Activated CD4-positive, alpha-beta T cell treated with anti-CD3 and anti-CD28 coated beads, Interleukin-2, amount 50 U/mL, for 1 hour (primary cell): ENCODE data around the gene PYCARD.
"Not testable (repeated sequence)": the region's sequence is repeated elsewhere in the genome, so short reads cannot be mapped to it uniquely, and the experiment has no call there.

Experiments used
- DNase-seq: peaks from one replicate; pipeline ENCODE4 v3.0.0-alpha.2; 2020

PYCARD gene

GRCh38 chr16:31202414-31203375, at the start of gene PYCARD:
Gene PYCARD, minus strand, starts transcription at chr16:31202760. Its CDS starts 70 bp downstream, at chr16:31202690.
- DNase-seq = peak; percentile 25

- DNase-seq = no peak
Measured at GRCh38 chr16:31251435-31251834, 48.9 kb upstream of the PYCARD start.

- DNase-seq = no peak
Measured at GRCh38 chr16:31250782-31251384, 48.3 kb upstream of the PYCARD start.

GRCh38 chr16:31248344-31248743, 45.8 kb upstream of the PYCARD start:
- DNase-seq = no peak

GRCh38 chr16:31246296-31246695, 43.7 kb upstream of the PYCARD start:
- no peak for DNase-seq

GRCh38 chr16:31245598-31245997, 43.0 kb upstream of the PYCARD start:
- DNase-seq = not testable (repeated sequence)

- DNase-seq = no peak
Measured at GRCh38 chr16:31243734-31244670, 41.4 kb upstream of the PYCARD start.

GRCh38 chr16:31242206-31242605, 39.6 kb upstream of the PYCARD start:
- DNase-seq = no peak

GRCh38 chr16:31238041-31238440, 35.5 kb upstream of the PYCARD start:
- no peak for DNase-seq

GRCh38 chr16:31229501-31229900, 26.9 kb upstream of the PYCARD start:
- no peak for DNase-seq

GRCh38 chr16:31228206-31228605, 25.6 kb upstream of the PYCARD start:
- DNase-seq = no peak

- DNase-seq = no peak
Measured at GRCh38 chr16:31225193-31225592, 22.6 kb upstream of the PYCARD start.

GRCh38 chr16:31224092-31224955, 21.8 kb upstream of the PYCARD start:
- DNase-seq = no peak

GRCh38 chr16:31223044-31223443, 20.5 kb upstream of the PYCARD start:
- no peak for DNase-seq

- DNase-seq = no peak
Measured at GRCh38 chr16:31221357-31222160, 19.0 kb upstream of the PYCARD start.

GRCh38 chr16:31219154-31219741, 16.7 kb upstream of the PYCARD start:
- DNase-seq = no peak

- no peak for DNase-seq
Measured at GRCh38 chr16:31217136-31217530, 14.6 kb upstream of the PYCARD start.

GRCh38 chr16:31216422-31217135, 14.0 kb upstream of the PYCARD start, which contains the start of gene PYDC1:
Gene PYDC1, minus strand, starts transcription at chr16:31217135. Its CDS starts 107 bp downstream, at chr16:31217028.
- no peak for DNase-seq

GRCh38 chr16:31215287-31216162, 13.0 kb upstream of the PYCARD start:
- no peak for DNase-seq
